GM23248 (cell line): Measurements from ENCODE around the gene APOBEC3A. TPM values are rescaled to one million over a fixed set of nuclear protein-coding genes. Genes with fewer than 3 reads are reported as not detected.
A peak's percentile ranks its signal among the peaks of the same experiment; 100 is the strongest.

Source experiments
- DNase-seq: peaks from one replicate; pipeline ENCODE4 v3.0.0-alpha.2; 2015
- H2AFZ ChIP-seq: fragments of 200-600 bp; sonication (generic); 2 replicates; pipeline ENCODE4 v1.6.1; 2016; ENCODE audit warnings: antibody characterized with exemption
- H3F3A ChIP-seq: fragments of 200-600 bp; sonication (generic); 2 replicates; pipeline ENCODE4 v1.6.1; 2016; ENCODE audit warnings: mild to moderate bottlenecking, antibody characterized with exemption, mixed run types; ENCODE audit not compliant: insufficient read depth
- H3K27ac ChIP-seq: fragments of 200-600 bp; sonication (generic); 2 replicates; pipeline ENCODE4 v1.5.1; 2016; ENCODE audit warnings: mild to moderate bottlenecking
- H3K27me3 ChIP-seq: fragments of 200-600 bp; sonication (generic); replicated peaks from 2 replicates; pipeline ENCODE4 v1.6.1; 2016; ENCODE audit warnings: mild to moderate bottlenecking; ENCODE audit not compliant: insufficient read depth
- H3K36me3 ChIP-seq: fragments of 200-600 bp; sonication (generic); 2 replicates; pipeline ENCODE4 v1.6.1; 2016; ENCODE audit warnings: low read depth, mild to moderate bottlenecking
- H3K4me1 ChIP-seq: fragments of 200-600 bp; sonication (generic); 2 replicates; pipeline ENCODE4 v1.6.1; 2016; ENCODE audit warnings: mild to moderate bottlenecking; ENCODE audit not compliant: insufficient read depth
- H3K4me2 ChIP-seq: fragments of 200-600 bp; sonication (generic); one replicate; pipeline ENCODE4 v1.6.1; 2016; ENCODE audit warnings: mild to moderate bottlenecking; ENCODE audit not compliant: unreplicated experiment
- H3K4me3 ChIP-seq: fragments of 200-600 bp; sonication (generic); 2 replicates; pipeline ENCODE4 v1.5.1; 2016; ENCODE audit warnings: mild to moderate bottlenecking
- H3K79me2 ChIP-seq: fragments of 200-600 bp; sonication (generic); 2 replicates; pipeline ENCODE4 v1.6.1; 2016; ENCODE audit warnings: mild to moderate bottlenecking; ENCODE audit not compliant: insufficient read depth
- H3K9ac ChIP-seq: fragments of 200-600 bp; sonication (generic); 2 replicates; pipeline ENCODE4 v1.6.1; 2016; ENCODE audit warnings: mild to moderate bottlenecking
- H3K9me2 ChIP-seq: fragments of 200-600 bp; sonication (generic); 2 replicates; pipeline ENCODE4 v1.6.1; 2016; ENCODE audit warnings: mixed run types, mild to moderate bottlenecking, moderate library complexity; ENCODE audit not compliant: insufficient read depth
- H3K9me3 ChIP-seq: fragments of 200-600 bp; sonication (generic); one replicate; pipeline ENCODE4 v1.6.1; 2017; ENCODE audit warnings: low read depth
- H4K20me1 ChIP-seq: fragments of 200-600 bp; sonication (generic); 2 replicates; pipeline ENCODE4 v1.6.0; 2016; ENCODE audit not compliant: insufficient read depth
- EZH2 ChIP-seq: fragments of 200-600 bp; sonication (generic); IDR thresholded peaks from 2 replicates; pipeline ENCODE4 v1.6.1; 2018; ENCODE audit warnings: antibody characterized with exemption, mild to moderate bottlenecking; ENCODE audit not compliant: insufficient read depth, poor library complexity, severe bottlenecking
- EZH2phosphoT487 ChIP-seq: fragments of 200-600 bp; sonication (generic); IDR thresholded peaks from 2 replicates; pipeline ENCODE4 v1.6.1; 2018; ENCODE audit warnings: antibody characterized with exemption, moderate library complexity, mild to moderate bottlenecking, low read depth; ENCODE audit not compliant: insufficient read depth
- WGBS, 2 experiments: methylation state at CpG; one replicate each; pipeline ENCODE4 v1.1.6; 2015 to 2017; ENCODE audit warnings: low lambda C conversion rate in 2 of 2, low coverage in 1 of 2; ENCODE audit errors: missing lambda C conversion rate in 2 of 2; 5-methylcytosine and 5-hydroxymethylcytosine counted together
- in situ Hi-C: fragments of 300-500 bp; cut with MboI; formaldehyde crosslinking; loops from 2 replicates; pipeline ENCODE4 v1.15.0; 2020
- polyA plus RNA-seq: library from polyadenylated mRNA; unstranded; fragments of >200 nt; fragmentation: Nextera tagmentation; extraction: Ambion mirVana; gene quantifications from 2 replicates; pipeline ENCODE4 v1.2.1, GENCODE V29; 2016
- total RNA-seq: library from RNA; depleted of rRNA; stranded (reverse); fragments of >200 nt; shearing (Covaris generic); gene quantifications from 2 replicates; pipeline ENCODE4 v1.2.3, GENCODE V29; 2014

The APOBEC3A gene
- total and polyA plus RNA-seq, 2 experiments from 2014 or later: not detected

DNA sequence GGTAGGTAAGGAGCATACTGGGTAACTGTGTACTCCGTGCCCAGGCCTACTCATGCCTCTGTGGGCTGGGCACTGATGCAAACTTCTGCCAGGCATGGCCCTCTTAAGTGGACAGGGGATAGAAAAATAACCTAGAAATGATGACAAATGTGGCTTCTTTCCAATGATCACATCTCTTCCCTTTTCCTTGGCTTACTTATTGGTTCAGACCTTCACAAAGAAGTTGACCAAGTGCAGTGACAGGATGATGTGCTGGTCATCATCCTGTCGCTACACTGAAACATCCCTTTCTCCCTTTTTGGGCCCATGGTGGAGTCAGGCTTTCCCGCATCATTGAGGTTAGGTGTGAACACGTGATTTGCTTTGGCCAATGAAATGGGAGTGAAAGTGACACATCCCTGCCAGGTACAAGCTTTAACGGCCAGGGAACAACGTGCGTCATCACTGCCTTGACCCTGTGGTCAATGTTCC is 31.8 kb upstream of the APOBEC3A start:
- no peaks in the 10 kb centered on the region for H3K9me3 ChIP-seq
- WGBS, 2 experiments: 78 to 83% methylated on average over 7 of the region's 7 CpGs
- no peak overlapping the region for H3K4me2 ChIP-seq
- H3K9ac ChIP-seq: no peak overlapping the region
- no peaks in the 10 kb centered on the region for H3K36me3 ChIP-seq
- in situ Hi-C loops: no loop called here
- TF ChIP-seq EZH2phosphoT487: no peak
- no peak for TF ChIP-seq EZH2
- H4K20me1 ChIP-seq: no peaks in the 10 kb centered on the region
- H2AFZ ChIP-seq: no peak overlapping the region
- no peaks in the 10 kb centered on the region for H3K9me2 ChIP-seq
- peaks cover 24% of the 10 kb centered on the region for H3K4me1 ChIP-seq
- no peak overlapping the region for H3K4me3 ChIP-seq
- peaks cover 22% of the 10 kb centered on the region for H3K27me3 ChIP-seq
- H3K79me2 ChIP-seq: no peaks in the 10 kb centered on the region
- DNase-seq: peak; percentile 32
- no peak overlapping the region for H3K27ac ChIP-seq
- peaks cover 24% of the 10 kb centered on the region for H3F3A ChIP-seq

DNA sequence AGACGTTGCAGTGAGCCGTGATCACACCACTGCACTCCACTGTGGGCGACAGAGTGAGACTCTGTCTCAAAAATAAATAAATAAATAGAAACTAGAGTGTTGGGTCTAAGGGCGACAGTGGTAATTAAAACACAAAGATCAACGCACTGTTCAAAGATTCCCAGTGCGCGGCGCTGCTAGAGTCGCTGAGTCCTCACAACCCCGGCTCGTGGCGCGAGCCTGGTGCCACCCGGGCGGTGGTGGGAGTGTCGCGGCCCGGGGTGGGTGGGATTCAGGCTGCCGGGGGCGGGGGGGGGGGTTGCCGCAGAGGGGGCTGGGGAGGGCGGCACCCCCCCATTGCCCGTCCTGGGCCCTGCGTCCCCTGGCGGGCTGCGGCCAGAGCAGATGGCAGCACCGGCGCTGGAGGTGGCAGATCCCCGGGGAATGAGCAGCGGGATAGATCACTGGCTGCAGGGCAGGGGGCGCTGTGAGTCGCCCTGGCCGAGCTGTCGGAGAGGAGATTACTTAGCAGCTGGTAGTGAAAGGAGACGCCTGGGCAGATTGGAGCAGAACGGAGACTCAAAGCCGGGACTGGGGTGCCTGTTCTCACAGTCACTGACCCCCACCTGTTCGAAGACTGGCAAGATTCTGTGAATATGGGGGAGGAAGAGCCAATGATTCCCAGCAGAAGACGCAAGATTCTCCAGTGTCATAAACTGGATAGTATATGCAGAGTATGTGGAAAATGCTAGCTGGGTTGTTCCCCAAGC is 30.2 kb upstream of the APOBEC3A start:
- H4K20me1 ChIP-seq: no peaks in the 10 kb centered on the region
- no peak overlapping the region for H3K27ac ChIP-seq
- in situ Hi-C loops: no loop called here
- TF ChIP-seq EZH2 (peak; percentile 44), EZH2phosphoT487 (no peak)
- H3K4me1 ChIP-seq: peaks cover 24% of the 10 kb centered on the region
- 11 to 21% methylated on average over 21 to 38 of the region's 39 CpGs for WGBS, 2 experiments
- peaks cover 20% of the 10 kb centered on the region for H3K27me3 ChIP-seq
- no peaks in the 10 kb centered on the region for H3K36me3 ChIP-seq
- H3K79me2 ChIP-seq: no peaks in the 10 kb centered on the region
- H3K9ac ChIP-seq: no peak overlapping the region
- peak; percentile 74 for DNase-seq
- H3K4me3 ChIP-seq: peak overlapping the region; percentile 38
- peak overlapping the region; percentile 20 for H3K4me2 ChIP-seq
- H3K9me2 ChIP-seq: no peaks in the 10 kb centered on the region
- no peak overlapping the region; the same call in 1 of the 2 replicates for H2AFZ ChIP-seq
- H3K9me3 ChIP-seq: no peaks in the 10 kb centered on the region
- peaks cover 24% of the 10 kb centered on the region for H3F3A ChIP-seq

DNA sequence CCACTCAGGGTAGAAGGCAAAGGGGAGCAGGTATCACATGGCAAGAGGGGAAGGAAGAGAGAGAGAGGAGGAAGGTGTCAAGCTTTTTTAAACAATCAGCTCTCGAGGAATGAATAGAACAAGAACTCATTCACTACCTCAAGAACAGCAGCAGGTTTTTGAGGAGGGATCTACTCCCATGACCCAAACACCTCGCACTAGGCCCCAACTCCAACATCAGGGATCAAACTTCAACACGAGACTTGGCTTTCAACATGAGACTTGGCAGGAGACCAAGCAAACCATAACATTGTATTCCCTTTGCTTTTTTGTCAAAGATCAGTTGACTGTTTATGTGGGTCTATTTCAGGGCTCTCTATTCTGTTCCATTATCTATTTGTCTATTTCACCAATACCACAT is 26.9 kb upstream of the APOBEC3A start:
- Histone ChIP-seq H3K9me2 (no peaks in the 10 kb centered on the region), H3K27ac (no peak overlapping the region), H3K36me3 (no peaks in the 10 kb centered on the region), H3K9me3 (no peaks in the 10 kb centered on the region), H3K9ac (no peak overlapping the region), H3K4me3 (no peak overlapping the region), H3K4me2 (no peak overlapping the region), H3K27me3 (peaks cover 53% of the 10 kb centered on the region), H3K4me1 (0 out of 2 replicates have a peak, but pooled peaks cover 2% of the 10 kb centered on the region), H4K20me1 (no peaks in the 10 kb centered on the region), H3K79me2 (no peaks in the 10 kb centered on the region), H2AFZ (no peak overlapping the region), H3F3A (peaks cover 1% of the 10 kb centered on the region; the same call in 1 of the 2 replicates)
- DNase-seq: no peak
- in situ Hi-C loops: no loop called here
- no peak for TF ChIP-seq EZH2phosphoT487
- TF ChIP-seq EZH2: no peak
- 41 to 45% methylated on average over 3 of the region's 3 CpGs for WGBS, 2 experiments

DNA sequence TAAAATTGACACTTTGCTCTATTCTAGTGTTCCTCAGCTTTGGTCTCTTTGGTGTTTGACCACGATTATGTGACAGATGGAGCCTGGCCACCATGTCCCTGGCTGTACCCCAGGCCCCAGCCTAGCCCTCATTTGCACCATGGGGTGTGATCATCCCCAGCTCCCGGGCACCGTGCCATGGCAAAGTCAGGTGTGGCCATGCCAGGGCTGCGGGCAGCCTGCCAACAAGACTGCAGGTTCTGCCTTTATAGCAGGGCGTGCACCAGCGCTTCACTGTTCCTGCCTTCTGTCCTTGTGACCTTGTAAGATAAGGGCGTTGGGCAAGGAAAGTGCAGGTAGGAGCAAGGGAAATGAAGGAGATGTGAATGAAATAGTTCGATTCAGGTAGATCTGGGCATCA is 22.4 kb upstream of the APOBEC3A start:
- Histone ChIP-seq H2AFZ (no peak overlapping the region), H3K79me2 (no peaks in the 10 kb centered on the region), H3F3A (no peaks in the 10 kb centered on the region), H3K4me3 (no peak overlapping the region), H3K9me3 (no peaks in the 10 kb centered on the region), H3K27me3 (peaks cover 55% of the 10 kb centered on the region), H3K27ac (no peak overlapping the region), H3K9me2 (no peaks in the 10 kb centered on the region), H4K20me1 (no peaks in the 10 kb centered on the region), H3K4me1 (no peaks in the 10 kb centered on the region), H3K36me3 (no peaks in the 10 kb centered on the region), H3K4me2 (no peak overlapping the region), H3K9ac (no peak overlapping the region)
- DNase-seq: no peak
- in situ Hi-C loops: no loop called here
- WGBS, 2 experiments: 47 to 53% methylated on average over 8 of the region's 8 CpGs
- no peak for TF ChIP-seq EZH2phosphoT487
- no peak for TF ChIP-seq EZH2
